MCF 10A (cell line): ENCODE measurements around the gene HLA-DMB. TPM values are rescaled to one million over a fixed set of nuclear protein-coding genes. Genes with fewer than 3 reads are reported as not detected.

ENCODE experiments used
- BruUV-seq: library from RNA; stranded (reverse); fragments of 400-500 nt; replicated peaks from 2 replicates; lab custom pipeline; 2021; lab: Mats Ljungman, UMichigan
- CTCF ChIA-PET: fragments of 300-600 bp; sonication (Branson Sonifier 250); formaldehyde crosslinking; extraction: SDS; loops from one replicate; lab custom pipeline; 2021; ENCODE audit warnings: antibody characterized with exemption, inconsistent platforms; lab: Yijun Ruan, JAX
- POLR2A ChIA-PET: fragments of 300-600, 350-650 bp; sonication (Branson Sonifier 250); formaldehyde crosslinking; extraction: SDS; loops from one replicate; lab custom pipeline; 2020; ENCODE audit warnings: antibody characterized with exemption, inconsistent platforms; lab: Yijun Ruan, JAX
- DNase-seq: peaks from one replicate; pipeline ENCODE4 v3.0.0-alpha.2; 2018; ENCODE audit not compliant: unreplicated experiment
- H3K27ac Mint-ChIP-seq: one replicate; pipeline ENCODE4 v1.8.0; 2022; ENCODE audit warnings: mild to moderate bottlenecking, low read depth, mixed read lengths; ENCODE audit not compliant: unreplicated experiment
- H3K27me3 Mint-ChIP-seq: one replicate; pipeline ENCODE4 v1.8.0; 2022; ENCODE audit warnings: mixed read lengths; ENCODE audit not compliant: insufficient read depth, unreplicated experiment
- H3K36me3 Mint-ChIP-seq: one replicate; pipeline ENCODE4 v1.8.0; 2022; ENCODE audit warnings: mild to moderate bottlenecking, moderate library complexity, mixed read lengths; ENCODE audit not compliant: insufficient read depth, unreplicated experiment
- H3K4me1 Mint-ChIP-seq: one replicate; pipeline ENCODE4 v1.8.0; 2022; ENCODE audit warnings: mixed read lengths; ENCODE audit not compliant: insufficient read depth, unreplicated experiment
- H3K4me3 Mint-ChIP-seq: one replicate; pipeline ENCODE4 v1.8.0; 2022; ENCODE audit warnings: mild to moderate bottlenecking, moderate library complexity, mixed read lengths; ENCODE audit not compliant: unreplicated experiment
- H3K9me3 Mint-ChIP-seq: one replicate; pipeline ENCODE4 v1.8.0; 2022; ENCODE audit warnings: mixed read lengths; ENCODE audit not compliant: unreplicated experiment
- CTCF ChIP-seq: fragments of 200-600 bp; IDR thresholded peaks from one replicate; pipeline ENCODE4 v1.8.0; 2022; ENCODE audit warnings: antibody characterized with exemption, mild to moderate bottlenecking; ENCODE audit not compliant: unreplicated experiment
- intact Hi-C: fragments of 100-400 bp; cut with micrococcal nuclease; formaldehyde crosslinking; loops from 2 replicates; pipeline ENCODE4 v1.14.1; 2022
- total RNA-seq: library from RNA; stranded (reverse); gene quantifications from 2 replicates; pipeline ENCODE4 v1.2.3, GENCODE V29; 2022

Gene HLA-DMB
- total RNA-seq, 1 experiment from 2014 or later = not detected

- no peak overlapping the region for H3K27ac Mint-ChIP-seq
- CTCF ChIA-PET = interaction anchor here (0.6 to 7.6 kb wide), 48 partner anchors 9 to 1705 kb away, joined by 3 to 161 read pairs (median 6); partner anchors contain the start of genes BRD2, HLA-DMA, HLA-DPB1 and TAP2
- H3K4me3 Mint-ChIP-seq = no peak overlapping the region
- no peaks in the 10 kb centered on the region for H3K27me3 Mint-ChIP-seq
- intact Hi-C loops = loop anchor here (1.0 to 2.0 kb wide), 5 partner anchors 10 to 99 kb away; partner anchors contain the start of gene HLA-DMA
- no peaks in the 10 kb centered on the region for H3K9me3 Mint-ChIP-seq
- POLR2A ChIA-PET = interaction anchor here (0.7 to 12.1 kb wide), 14 partner anchors 12 to 265 kb away, joined by 3 to 245 read pairs (median 4); partner anchors contain the start of genes BRD2, HLA-DMA and TAP2
- TSS peak; percentile 2 for BruUV-seq
- peaks cover 20% of the 10 kb centered on the region for H3K4me1 Mint-ChIP-seq
- TF ChIP-seq CTCF = no peak
- DNase-seq = peak; percentile 12
- peaks cover 41% of the 10 kb centered on the region for H3K36me3 Mint-ChIP-seq
Observed at GRCh38 chr6:32983964-32984621, 43.3 kb upstream of the HLA-DMB start.

DNA sequence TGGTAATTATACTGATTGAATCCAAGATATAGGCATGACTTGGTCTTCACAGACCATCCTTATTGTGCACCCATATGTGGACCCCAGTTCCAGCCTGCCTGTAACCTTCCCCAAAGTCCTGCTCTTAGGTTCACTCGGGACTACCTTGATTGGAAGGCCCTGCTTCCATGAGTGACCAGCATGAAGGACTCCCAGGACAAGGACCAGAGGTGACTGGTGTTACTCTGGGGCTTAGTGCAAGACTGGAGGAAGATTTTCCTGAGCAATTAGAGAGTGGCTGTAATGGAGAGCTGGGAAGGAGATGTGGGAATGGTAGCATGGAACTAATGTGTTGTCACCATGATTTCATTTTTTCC is 42.6 kb upstream of the HLA-DMB start:
- no peaks in the 10 kb centered on the region for H3K9me3 Mint-ChIP-seq

DNA sequence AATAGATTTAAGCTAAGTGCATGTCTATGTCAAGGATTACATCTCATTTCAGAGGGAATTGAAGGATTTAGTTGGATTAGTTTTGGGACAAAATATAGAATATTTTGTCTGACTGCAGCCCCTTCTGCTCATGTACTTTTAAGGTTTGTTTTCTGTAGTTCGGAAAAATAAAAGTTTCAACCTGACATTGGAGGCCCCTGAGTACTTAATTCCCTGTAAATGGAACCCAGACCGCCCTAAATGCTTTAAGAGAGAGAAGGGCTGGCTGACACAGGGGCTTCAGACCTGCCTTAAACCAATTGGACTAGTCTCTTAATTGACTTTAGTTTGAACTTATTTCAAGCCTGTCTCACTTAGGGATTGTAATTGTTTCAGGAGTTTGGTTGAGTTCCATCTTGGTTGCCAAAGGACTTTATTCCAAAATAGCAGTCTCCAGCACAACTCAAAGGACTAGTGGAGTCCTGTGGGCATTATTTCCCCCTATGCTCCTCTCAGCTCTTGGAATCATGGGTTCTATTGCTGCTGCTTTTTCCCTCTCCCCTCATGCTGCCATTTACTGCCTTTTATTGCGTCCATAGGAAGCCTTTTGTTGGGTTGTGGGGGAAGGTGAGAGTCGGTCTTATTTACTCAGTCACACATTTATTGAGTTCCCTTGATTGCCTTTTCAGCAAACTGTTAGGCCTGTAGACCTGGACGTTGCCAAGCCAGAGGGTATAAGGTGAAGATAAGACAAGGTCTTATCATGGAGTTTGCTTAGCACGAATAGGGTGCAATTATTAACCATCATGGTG is 42.1 kb upstream of the HLA-DMB start:
- no peak for DNase-seq
- BruUV-seq = no TSS peak
- H3K27ac Mint-ChIP-seq = no peak overlapping the region
- no peaks in the 10 kb centered on the region for H3K9me3 Mint-ChIP-seq
- intact Hi-C loops = no loop called here
- POLR2A ChIA-PET = interaction anchor here (1.0 to 12.1 kb wide), 5 partner anchors 11 to 130 kb away, joined by 3 to 245 read pairs (median 6); partner anchors contain the start of genes BRD2 and TAP1
- peaks cover 25% of the 10 kb centered on the region for H3K4me1 Mint-ChIP-seq
- no peaks in the 10 kb centered on the region for H3K27me3 Mint-ChIP-seq
- no peak overlapping the region for H3K4me3 Mint-ChIP-seq
- TF ChIP-seq CTCF = no peak
- H3K36me3 Mint-ChIP-seq = peaks cover 53% of the 10 kb centered on the region
- CTCF ChIA-PET = interaction anchor here (0.6 to 7.6 kb wide), 10 partner anchors 13 to 183 kb away, joined by 3 to 161 read pairs (median 8); partner anchors contain the start of genes BRD2 and TAP2

More for the DNA sequence above, 42.6 kb upstream of the HLA-DMB start:
- ChIA-PET POLR2A (interaction anchor here (1.3 to 12.1 kb wide), 7 partner anchors 12 to 145 kb away, joined by 5 to 245 read pairs (median 6); partner anchors contain the start of genes BRD2, HLA-DMA and TAP2), CTCF (interaction anchor here (1.5 to 7.6 kb wide), 16 partner anchors 9 to 265 kb away, joined by 4 to 161 read pairs (median 10); partner anchors contain the start of genes BRD2, HLA-DMA and TAP2)
- Mint-ChIP-seq H3K4me3 (no peak overlapping the region), H3K27ac (no peak overlapping the region), H3K27me3 (no peaks in the 10 kb centered on the region), H3K4me1 (peaks cover 20% of the 10 kb centered on the region), H3K36me3 (peaks cover 47% of the 10 kb centered on the region)
- intact Hi-C loops = no loop called here
- DNase-seq = no peak
- no peak for TF ChIP-seq CTCF
- BruUV-seq = no TSS peak
